Ovary (tissue), 9 donors: Measurements from ENCODE around the gene PIAS4. TPM values are rescaled to one million over a fixed set of nuclear protein-coding genes. Genes with fewer than 3 reads are reported as not detected.

ENCODE experiments used
- DNase-seq, 5 donors: peaks; one replicate each; pipeline ENCODE4 v3.0.0-alpha.2; 2019 to 2020
- H3K27ac ChIP-seq, 2 donors: fragments of 200-600 bp; one replicate each; pipeline versions ENCODE4 v1.5.1 to v1.8.0; 2019 to 2022
- H3K27me3 ChIP-seq: fragments of 200-600 bp; one replicate; pipeline ENCODE4 v1.8.0; 2022
- H3K36me3 ChIP-seq: fragments of 200-600 bp; sonication (generic); one replicate; pipeline ENCODE4 v1.5.1; 2019
- H3K4me1 ChIP-seq: one replicate; pipeline ENCODE4 v1.8.1; 2013; ENCODE audit warnings: mild to moderate bottlenecking, moderate library complexity; ENCODE audit not compliant: insufficient read depth
- H3K4me3 ChIP-seq: fragments of 200-600 bp; sonication (generic); one replicate; pipeline ENCODE4 v1.5.1; 2017
- H3K9me3 ChIP-seq, 2 donors: fragments of 200-600 bp in 1 of 2; sonication (generic) in 1 of 2; one replicate each; pipeline versions ENCODE4 v1.5.1 to v1.8.1; 2013 to 2019; ENCODE audit warnings: mild to moderate bottlenecking in 1 of 2, moderate library complexity in 1 of 2
- EP300 ChIP-seq: sonication (generic); formaldehyde crosslinking; IDR thresholded peaks from one replicate; pipeline ENCODE4 v1.6.1; 2017; ENCODE audit warnings: antibody characterized with exemption
- POLR2A ChIP-seq: fragments of 450-650 bp; IDR thresholded peaks from one replicate; pipeline ENCODE4 v1.6.1; 2017; ENCODE audit warnings: antibody characterized with exemption, mild to moderate bottlenecking, moderate library complexity
- WGBS, 3 donors: extraction: QIAGEN DNeasy Blood & Tissue Kit in 1 of 3; methylation state at CpG; one replicate each; pipeline versions ENCODE4 v1.1.5 to v1.1.7; 2013 to 2017; 5-methylcytosine and 5-hydroxymethylcytosine counted together
- intact Hi-C, 4 donors: fragments of 100-400 bp; cut with DNase I; formaldehyde crosslinking; loops; one replicate each; pipeline versions ENCODE4 v1.11.0 to v1.15.1; 2022 to 2023
- polyA plus RNA-seq, 2 donors: library from polyadenylated mRNA; stranded (reverse); fragments of 200-250 nt in 1 of 2; fragments of 350-450 nt in 1 of 2; fragmentation: Illumina TruSeq in 1 of 2; extraction: RNeasy Lipid Tissue Mini Kit (QIAGEN cat#74804) in 1 of 2; gene quantifications; one replicate each; pipeline ENCODE4 v1.2.3, GENCODE V29; 2013 to 2014
- total RNA-seq, 7 donors: library from RNA; depleted of rRNA in 2 of 7; stranded (reverse); fragments of >200 nt in 2 of 7; fragmentation: NEBNext Ultra II Directional in 3 of 7; extraction: Animal tissue kit (Norgen Biotek cat#: 25700) in 3 of 7; gene quantifications; one replicate each; pipeline versions ENCODE4 v1.1.0 to v1.2.4, GENCODE V29; 2016 to 2023
- TF ChIP-seq, protein P1 (sequence below), 3 donors: fragments of 450-650 bp in 2 of 3; fragments of 200-600 bp in 1 of 3; IDR thresholded peaks; one replicate each; pipeline versions ENCODE4 v1.5.1 to v1.8.0; 2016 to 2022; ENCODE audit warnings: antibody characterized with exemption in 3 of 3, mild to moderate bottlenecking in 1 of 3
- donor health status: DM: no; HTN: no; CAD: no; lungs with moderate emphysema.
- donor health status: DM: no; HTN: no; CAD: no.
- donor health status: Bipolar disorder and iron deficiency.
- donor health status: DM: yes; HTN: yes; CAD: no.
- donor health status: DM: no; HTN: no; CAD: no.
- donor health status: DM: yes; HTN: yes; CAD: no.

The PIAS4 gene
- total and polyA plus RNA-seq, 9 donors: 5.2 to 29.7 (median 21.3) TPM

DNA sequence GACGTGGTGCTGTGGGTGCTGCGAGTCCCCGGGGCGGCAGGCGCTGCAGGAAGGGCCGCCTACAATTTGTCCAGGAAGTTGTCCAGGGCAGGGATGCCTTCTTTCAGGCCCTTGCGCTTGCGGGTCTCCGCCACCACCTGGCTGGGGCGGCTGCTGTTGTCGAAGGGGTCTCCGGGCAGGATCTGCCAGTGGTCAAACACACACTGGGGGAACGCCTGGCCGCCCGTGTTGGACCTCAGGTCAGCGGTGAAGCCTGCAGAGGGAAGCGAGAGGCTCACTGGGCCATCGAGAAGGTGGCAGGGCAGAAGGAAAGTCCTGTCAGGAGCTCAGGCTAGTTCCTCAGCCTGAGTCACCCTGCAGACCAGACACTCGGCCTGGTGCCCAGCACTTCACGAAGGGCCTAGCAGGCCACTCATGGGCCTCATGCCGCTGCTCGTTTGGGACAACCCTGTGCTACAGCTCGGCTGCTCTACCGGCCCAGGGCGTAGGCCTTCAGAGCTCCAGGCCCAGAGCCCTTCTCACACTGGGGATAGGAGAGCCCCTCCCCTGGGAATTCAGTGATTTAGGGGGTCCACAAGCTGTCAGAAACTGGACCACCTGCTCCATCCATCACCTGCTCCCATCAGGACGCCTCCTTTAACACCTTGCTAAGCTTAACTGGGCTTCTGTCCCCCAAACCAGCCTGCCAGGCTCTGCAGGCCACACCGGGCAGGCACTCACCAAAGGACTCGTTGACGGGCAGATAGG lies 30.9 kb upstream of the PIAS4 start:
- no peaks in the 10 kb centered on the region for H3K27me3 ChIP-seq
- TF ChIP-seq POLR2A (no peak), EP300 (no peak)
- TF ChIP-seq, protein P1, sequence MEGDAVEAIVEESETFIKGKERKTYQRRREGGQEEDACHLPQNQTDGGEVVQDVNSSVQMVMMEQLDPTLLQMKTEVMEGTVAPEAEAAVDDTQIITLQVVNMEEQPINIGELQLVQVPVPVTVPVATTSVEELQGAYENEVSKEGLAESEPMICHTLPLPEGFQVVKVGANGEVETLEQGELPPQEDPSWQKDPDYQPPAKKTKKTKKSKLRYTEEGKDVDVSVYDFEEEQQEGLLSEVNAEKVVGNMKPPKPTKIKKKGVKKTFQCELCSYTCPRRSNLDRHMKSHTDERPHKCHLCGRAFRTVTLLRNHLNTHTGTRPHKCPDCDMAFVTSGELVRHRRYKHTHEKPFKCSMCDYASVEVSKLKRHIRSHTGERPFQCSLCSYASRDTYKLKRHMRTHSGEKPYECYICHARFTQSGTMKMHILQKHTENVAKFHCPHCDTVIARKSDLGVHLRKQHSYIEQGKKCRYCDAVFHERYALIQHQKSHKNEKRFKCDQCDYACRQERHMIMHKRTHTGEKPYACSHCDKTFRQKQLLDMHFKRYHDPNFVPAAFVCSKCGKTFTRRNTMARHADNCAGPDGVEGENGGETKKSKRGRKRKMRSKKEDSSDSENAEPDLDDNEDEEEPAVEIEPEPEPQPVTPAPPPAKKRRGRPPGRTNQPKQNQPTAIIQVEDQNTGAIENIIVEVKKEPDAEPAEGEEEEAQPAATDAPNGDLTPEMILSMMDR (IDR thresholded peaks at IDR 0.05): no peak
- WGBS, 3 donors: 81 to 87% (median 82%) methylated on average over 24 to 29 of the region's 29 CpGs
- no peaks in the 10 kb centered on the region for H3K36me3 ChIP-seq
- H3K4me3 ChIP-seq: no peak overlapping the region
- DNase-seq: peak; percentile 13 to 71 (median 34)
- no peaks in the 10 kb centered on the region for H3K9me3 ChIP-seq
- intact Hi-C loops: no loop called here
- no peak overlapping the region for H3K27ac ChIP-seq
- H3K4me1 ChIP-seq: no peaks in the 10 kb centered on the region

DNA sequence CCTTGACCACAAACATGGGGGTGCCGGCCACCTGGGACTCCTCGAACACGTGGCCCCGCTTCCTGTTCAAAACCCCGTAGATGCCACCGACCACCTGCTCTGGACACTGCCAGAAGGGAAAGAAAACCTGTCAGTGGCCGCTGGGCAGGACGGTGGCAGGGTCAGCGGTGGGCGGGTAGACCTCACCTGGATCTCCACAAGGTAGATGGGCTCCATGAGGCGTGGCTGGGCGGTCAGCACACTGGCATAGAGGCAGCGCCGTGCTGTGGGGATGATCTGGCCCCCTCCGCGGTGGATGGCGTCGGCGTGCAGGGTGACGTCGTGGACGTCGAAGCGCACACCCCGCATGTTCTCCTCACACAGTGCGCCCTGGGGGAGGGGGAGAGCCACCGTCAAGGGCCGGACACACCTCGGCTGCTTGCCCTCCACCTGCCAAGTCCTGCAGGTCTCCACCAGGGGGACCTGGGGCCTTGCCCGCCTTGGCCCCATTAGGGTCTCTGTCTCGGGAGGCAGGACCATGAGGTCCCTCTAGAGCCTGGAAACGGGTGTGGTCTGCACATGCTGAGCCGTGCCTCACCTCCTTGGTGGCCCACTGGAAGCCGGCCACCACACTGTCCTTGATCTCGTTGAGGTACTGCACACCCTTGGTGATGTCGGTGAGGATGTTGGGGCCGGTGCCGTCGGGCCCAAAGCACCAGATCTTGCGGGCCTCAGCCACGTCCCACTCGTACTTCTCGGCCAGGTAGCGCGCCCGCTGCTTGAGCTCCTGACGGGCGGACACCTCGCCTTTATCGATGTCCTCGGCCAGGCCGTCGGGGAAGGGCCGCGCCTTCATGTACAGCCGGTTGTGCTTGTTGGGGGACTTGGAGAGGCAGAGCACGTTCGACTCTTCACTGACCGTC lies 30.0 kb upstream of the PIAS4 start:
- H3K27ac ChIP-seq: no peak overlapping the region
- intact Hi-C loops: no loop called here
- WGBS, 3 donors: 78 to 87% (median 81%) methylated on average over 58 to 59 of the region's 59 CpGs

DNA sequence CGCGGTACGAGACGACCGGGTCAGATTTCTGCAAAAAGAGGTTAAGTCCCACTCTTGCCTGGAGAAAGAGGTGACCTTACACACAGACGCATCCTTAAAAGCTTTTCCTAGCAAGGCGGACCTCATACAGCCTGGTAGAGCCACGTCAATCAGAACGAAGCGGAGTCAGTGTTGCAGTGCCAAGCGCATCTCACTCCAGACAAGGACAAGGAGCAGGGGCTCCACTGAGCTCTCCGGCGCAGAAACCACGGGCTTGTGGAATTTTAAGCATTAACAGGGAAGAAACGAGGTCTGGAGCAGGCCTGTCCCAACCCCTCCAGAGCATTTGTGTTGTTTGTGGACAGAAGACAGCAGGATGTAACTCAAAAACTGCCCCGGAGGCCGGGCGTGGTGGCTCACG lies 29.4 kb upstream of the PIAS4 start:
- Histone ChIP-seq H3K36me3 (no peaks in the 10 kb centered on the region), H3K4me1 (no peaks in the 10 kb centered on the region), H3K27me3 (no peaks in the 10 kb centered on the region), H3K4me3 (no peak overlapping the region), H3K9me3 (no peaks in the 10 kb centered on the region), H3K27ac (no peak overlapping the region)
- intact Hi-C loops: no loop called here
- 83 to 92% (median 85%) methylated on average over 19 of the region's 19 CpGs for WGBS, 3 donors
- TF ChIP-seq POLR2A (no peak), EP300 (no peak)
- TF ChIP-seq, protein P1 (IDR thresholded peaks at IDR 0.05): no peak
- DNase-seq: no peak

More for the DNA sequence above, 30.0 kb upstream of the PIAS4 start:
- Histone ChIP-seq H3K36me3 (no peaks in the 10 kb centered on the region), H3K4me3 (no peak overlapping the region), H3K4me1 (no peaks in the 10 kb centered on the region), H3K27me3 (no peaks in the 10 kb centered on the region), H3K9me3 (no peaks in the 10 kb centered on the region)
- peak; percentile 15 to 51 (median 38) for DNase-seq
- TF ChIP-seq, protein P1 (IDR thresholded peaks at IDR 0.05): no peak

DNA sequence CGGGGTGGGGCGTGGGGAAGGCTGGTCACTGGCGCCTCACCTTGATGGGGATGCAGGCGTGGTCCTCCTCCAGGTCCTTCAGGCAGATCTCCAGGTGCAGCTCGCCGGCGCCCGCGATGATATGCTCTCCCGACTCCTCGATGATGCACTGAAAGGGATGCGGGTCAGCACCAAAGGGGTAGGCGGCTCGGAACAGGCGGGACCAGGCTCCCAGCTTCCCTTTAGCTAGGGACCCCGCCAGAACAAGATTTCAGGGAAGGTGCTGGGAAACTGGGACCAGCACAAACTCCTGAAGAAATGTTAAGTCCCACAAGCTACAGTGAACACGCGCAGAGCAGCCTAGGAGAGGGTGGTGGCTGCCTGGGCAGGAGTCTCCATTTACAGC lies 28.3 kb upstream of the PIAS4 start:
- WGBS, 3 donors: 89 to 93% (median 90%) methylated on average over 18 of the region's 18 CpGs
- peak; percentile 20 to 48 (median 38) for DNase-seq
- intact Hi-C loops: no loop called here
- no peak overlapping the region for H3K27ac ChIP-seq
- peaks cover 3% of the 10 kb centered on the region for H3K4me1 ChIP-seq
- H3K36me3 ChIP-seq: no peaks in the 10 kb centered on the region
- H3K4me3 ChIP-seq: no peak overlapping the region
- TF ChIP-seq EP300: no peak
- TF ChIP-seq POLR2A: no peak
- TF ChIP-seq, protein P1 (IDR thresholded peaks at IDR 0.05): no peak
- no peaks in the 10 kb centered on the region for H3K27me3 ChIP-seq
- H3K9me3 ChIP-seq: no peaks in the 10 kb centered on the region
